DMS79 (cell line): ENCODE measurements around the gene FFAR1.

Source experiments
- DNase-seq: peaks from one replicate; lab custom pipeline; 2025; lab: John Stamatoyannopoulos, UW

Gene FFAR1, protein sequence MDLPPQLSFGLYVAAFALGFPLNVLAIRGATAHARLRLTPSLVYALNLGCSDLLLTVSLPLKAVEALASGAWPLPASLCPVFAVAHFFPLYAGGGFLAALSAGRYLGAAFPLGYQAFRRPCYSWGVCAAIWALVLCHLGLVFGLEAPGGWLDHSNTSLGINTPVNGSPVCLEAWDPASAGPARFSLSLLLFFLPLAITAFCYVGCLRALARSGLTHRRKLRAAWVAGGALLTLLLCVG (N-terminal part only)

DNA sequence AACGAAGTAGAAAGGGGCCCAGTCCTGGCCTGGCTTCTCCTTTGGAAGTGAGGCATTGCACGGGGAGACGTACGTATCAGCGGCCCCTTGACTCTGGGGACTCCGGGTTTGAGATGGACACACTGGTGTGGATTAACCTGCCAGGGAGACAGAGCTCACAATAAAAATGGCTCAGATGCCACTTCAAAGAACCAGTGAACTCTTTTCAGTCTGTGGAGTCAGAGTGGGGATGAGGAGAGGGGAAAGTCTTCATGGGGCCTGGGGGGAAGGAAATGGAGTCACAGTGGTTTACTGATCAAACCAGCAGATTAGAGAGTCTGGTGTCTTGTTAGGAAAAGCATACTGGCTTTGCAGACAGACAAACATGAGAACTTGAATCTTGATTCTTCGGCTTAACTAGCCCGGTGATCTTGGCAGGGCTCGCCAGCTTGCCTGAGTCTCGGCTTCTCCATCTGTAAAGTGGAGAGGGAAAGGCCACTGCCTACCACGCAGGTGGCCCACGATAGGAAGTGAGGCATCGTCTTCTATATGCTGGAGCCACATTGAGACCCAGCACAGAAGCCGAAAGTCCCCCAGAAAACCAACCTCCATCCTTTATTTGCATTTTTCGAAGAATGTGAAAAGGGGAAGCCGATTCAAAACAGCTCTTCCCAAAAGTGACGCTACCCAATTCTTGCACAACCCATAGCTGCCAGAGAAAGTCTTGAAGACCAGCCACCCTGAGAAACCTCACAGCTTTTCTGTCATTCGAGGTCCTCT, at the start of gene FFAR1:
Gene FFAR1, plus strand, starts transcription at position 732 of the 759 bp plus-strand sequence. CDS start 3,650 bp downstream, outside the sequence.
- no peak for DNase-seq

DNA sequence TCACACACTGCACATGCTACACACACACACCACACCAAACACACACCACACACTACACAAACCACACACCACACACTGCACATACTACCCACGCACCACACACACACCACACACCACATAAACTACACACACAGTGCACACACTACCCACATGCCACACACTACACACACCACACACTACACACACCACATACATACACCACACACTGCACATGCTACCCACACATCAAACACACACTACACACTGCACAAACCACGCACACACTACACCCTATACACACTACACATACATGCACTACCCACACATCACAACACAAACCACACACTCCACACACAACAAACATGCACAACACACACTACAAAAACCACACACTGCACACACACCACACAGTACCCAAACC, 49.8 kb upstream of the FFAR1 start:
- no peak for DNase-seq

DNA sequence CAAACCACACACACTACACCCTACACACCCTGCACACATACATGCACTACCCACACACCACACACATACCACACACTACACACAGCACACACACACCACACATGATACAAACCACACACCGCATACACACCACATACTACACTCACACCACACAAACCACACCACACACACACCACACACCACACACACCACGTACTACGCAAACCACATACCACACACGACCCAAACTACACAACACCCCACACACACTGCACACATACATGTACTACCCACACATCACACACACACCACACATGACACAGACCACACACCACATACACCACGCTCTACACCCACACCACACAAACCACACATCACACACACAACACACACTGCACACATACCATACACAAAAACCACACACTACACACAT, 49.1 kb upstream of the FFAR1 start:
- DNase-seq, result no peak

GRCh38 chr19:35299523-35300338, 48.0 kb upstream of the FFAR1 start:
- DNase-seq, result no peak

GRCh38 chr19:35300339-35300649, 47.4 kb upstream of the FFAR1 start:
- DNase-seq, result no peak

- DNase-seq, result no peak
Measured at GRCh38 chr19:35301961-35302360, 45.7 kb upstream of the FFAR1 start.

GRCh38 chr19:35302446-35302845, 45.3 kb upstream of the FFAR1 start:
- DNase-seq, result no peak

- DNase-seq, result no peak
Measured at GRCh38 chr19:35303357-35303915, 44.3 kb upstream of the FFAR1 start.

DNA sequence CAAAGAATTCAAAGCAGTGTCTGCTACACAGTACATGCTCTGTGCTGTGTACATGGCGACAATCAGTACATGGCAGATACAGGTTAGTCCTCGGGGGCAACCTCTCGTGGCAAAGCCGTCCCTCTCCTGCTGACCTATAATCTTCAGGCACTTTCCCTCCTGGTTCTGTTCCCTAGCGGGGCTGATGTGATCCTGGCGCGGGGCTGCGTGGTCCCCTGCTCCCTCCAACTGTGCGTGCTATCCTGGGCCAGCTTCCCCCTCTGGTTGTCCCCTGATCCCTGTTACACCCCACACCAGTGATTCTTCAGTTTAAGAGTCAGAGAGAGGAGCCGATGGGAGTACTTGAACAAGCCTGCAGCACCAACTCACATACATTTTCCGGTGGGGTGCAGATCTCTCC, 43.7 kb upstream of the FFAR1 start:
- no peak for DNase-seq

GRCh38 chr19:35305181-35305580, 42.5 kb upstream of the FFAR1 start:
- DNase-seq, result no peak

DNA sequence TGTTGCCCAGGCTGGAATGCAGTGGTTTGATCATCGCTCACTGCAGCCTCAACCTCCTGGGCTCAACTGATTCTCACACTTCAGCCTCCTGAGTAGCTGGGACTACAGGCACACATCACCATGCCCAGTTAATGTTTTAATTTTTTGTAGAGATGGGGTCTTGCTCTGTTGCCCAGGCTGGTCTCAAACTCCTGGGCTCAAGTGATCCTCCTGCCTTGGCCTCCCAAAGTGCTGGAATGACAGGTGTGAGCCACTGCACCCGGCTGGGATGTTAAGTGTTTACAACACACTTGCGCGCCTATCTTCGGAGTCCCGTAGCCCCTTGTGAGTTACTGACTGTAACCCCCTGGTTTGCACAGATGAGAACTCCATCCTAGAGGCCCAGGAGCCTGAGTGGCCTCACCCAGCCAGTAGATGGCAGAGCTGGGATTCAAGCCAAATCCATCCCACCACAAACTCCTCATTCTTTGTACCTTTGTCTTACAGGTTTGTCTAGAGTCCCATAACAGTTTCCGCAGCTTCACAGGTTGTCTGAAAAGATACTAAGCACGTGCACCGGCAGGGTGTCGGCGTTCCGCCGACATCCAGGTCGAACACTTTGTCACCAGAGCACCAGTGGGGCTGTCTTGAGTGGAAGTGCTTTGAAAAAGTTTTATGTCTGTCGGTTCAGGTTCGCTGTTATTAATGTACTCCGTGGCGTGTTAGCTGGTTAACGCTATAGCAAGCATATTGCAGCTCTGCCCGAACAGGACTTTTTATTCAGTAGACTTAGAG, 41.0 kb upstream of the FFAR1 start:
- DNase-seq, result peak; percentile 5

- DNase-seq, result no peak
Measured at GRCh38 chr19:35307931-35308330, 39.8 kb upstream of the FFAR1 start.

- DNase-seq, result no peak
Measured at GRCh38 chr19:35308910-35309309, 38.8 kb upstream of the FFAR1 start.

DNA sequence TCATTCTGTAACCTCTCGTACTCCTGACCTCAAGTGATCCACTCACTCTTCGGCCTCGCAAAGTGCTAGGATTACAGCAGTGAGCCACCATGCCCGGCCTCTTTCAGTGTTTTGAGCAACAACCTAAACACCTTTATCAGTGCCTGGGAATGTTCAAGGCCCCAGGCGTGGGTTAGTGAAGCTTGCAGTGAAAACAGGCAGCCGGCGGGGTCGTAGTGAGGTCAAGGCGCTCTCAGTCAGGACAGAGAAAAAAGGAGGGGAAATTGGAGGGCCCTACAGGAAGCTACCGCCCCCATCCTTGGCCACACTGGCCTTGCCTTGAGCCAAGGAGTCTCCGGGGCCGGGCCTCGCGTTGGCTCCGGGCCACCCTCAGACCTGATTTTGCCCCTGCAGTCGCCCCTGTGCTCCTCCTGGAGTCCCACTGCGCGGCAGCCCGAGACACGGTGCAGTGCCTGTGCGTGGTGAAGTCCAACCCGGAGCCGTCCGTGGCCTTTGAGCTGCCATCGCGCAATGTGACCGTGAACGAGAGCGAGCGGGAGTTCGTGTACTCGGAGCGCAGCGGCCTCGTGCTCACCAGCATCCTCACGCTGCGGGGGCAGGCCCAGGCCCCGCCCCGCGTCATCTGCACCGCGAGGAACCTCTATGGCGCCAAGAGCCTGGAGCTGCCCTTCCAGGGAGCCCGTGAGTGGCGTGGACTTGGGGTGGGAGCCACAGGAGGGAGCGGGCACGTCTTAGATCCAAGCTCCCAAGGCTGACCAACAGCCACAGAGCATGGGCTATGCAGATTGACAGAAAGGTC, 38.0 kb upstream of the FFAR1 start:
- no peak for DNase-seq

- DNase-seq, result no peak
Measured at GRCh38 chr19:35310331-35310730, 37.4 kb upstream of the FFAR1 start.

DNA sequence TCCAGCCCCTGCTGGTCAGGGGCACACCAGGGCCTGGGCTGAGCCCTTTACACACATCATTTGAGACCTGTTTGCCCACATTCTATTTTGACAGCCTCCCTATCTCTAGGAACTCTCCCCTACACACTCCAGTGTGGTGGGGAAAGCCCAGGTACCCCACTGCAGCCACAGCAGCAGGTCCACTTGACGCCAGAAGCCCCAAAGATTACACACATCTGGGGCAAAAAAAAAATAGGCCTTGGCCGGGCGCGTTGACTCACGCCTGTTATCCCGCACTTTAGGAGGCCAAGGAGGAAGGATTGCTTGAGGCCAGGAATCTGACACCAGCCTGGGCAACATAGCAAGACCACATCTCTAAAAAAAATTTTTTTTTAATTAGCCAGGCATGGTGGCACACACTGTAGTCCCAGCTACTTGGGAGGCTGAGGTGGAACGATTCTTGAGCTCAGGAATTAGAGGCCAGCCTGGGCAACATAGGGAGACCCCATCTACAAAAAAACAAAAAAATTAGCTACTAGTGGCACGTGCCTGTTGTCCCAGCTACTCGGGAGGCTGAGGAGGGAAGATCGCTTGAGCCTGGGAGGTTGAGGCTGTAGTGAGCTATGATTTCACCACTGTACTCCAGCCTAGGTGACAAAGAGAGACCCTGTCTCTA, 36.8 kb upstream of the FFAR1 start:
- DNase-seq, result no peak

- DNase-seq, result no peak
Measured at GRCh38 chr19:35311901-35312665, 35.6 kb upstream of the FFAR1 start.

- no peak for DNase-seq
Measured at GRCh38 chr19:35313587-35313986, 34.1 kb upstream of the FFAR1 start.

GRCh38 chr19:35314031-35314430, 33.7 kb upstream of the FFAR1 start:
- DNase-seq, result no peak
